GM12872 (cell line): Measurements from ENCODE around the gene GRB14.

ENCODE experiments used
- TF ChIP-seq, protein P1 (sequence below): IDR thresholded peaks from 3 replicates; pipeline ENCODE4 v1.5.1; 2011; ENCODE audit warnings: low read depth, mild to moderate bottlenecking, low read length, moderate library complexity; ENCODE audit not compliant: insufficient read depth

The GRB14 gene

DNA sequence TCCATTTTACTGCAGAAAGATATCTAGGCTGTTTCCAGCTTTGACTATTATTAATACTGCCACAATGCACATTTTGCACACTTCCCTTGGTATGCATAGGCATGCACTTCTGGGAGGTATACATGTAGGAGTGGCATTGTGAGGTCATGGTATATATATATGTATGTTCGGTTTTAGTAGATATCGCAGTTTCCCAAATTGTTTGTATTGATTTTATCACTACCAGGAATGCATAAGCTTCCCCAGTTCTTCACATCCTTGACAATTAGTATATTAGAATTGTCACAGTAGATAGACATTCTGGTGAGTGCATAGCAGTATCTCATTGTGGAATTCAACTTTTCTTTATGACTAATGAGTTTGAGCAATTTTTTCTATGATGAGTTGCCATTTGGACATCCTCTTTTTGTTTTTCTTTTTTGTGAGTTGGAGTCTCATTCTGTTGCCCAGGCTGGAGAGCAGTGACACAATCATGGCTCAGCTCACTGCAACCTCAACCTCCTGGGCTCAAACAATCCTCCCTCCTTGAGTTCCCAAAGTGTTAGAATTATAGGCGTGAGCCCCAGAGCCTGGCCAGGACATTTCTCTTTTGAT, 4.2 kb upstream of the GRB14 start:
- TF ChIP-seq, protein P1, sequence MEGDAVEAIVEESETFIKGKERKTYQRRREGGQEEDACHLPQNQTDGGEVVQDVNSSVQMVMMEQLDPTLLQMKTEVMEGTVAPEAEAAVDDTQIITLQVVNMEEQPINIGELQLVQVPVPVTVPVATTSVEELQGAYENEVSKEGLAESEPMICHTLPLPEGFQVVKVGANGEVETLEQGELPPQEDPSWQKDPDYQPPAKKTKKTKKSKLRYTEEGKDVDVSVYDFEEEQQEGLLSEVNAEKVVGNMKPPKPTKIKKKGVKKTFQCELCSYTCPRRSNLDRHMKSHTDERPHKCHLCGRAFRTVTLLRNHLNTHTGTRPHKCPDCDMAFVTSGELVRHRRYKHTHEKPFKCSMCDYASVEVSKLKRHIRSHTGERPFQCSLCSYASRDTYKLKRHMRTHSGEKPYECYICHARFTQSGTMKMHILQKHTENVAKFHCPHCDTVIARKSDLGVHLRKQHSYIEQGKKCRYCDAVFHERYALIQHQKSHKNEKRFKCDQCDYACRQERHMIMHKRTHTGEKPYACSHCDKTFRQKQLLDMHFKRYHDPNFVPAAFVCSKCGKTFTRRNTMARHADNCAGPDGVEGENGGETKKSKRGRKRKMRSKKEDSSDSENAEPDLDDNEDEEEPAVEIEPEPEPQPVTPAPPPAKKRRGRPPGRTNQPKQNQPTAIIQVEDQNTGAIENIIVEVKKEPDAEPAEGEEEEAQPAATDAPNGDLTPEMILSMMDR, result no peak

DNA sequence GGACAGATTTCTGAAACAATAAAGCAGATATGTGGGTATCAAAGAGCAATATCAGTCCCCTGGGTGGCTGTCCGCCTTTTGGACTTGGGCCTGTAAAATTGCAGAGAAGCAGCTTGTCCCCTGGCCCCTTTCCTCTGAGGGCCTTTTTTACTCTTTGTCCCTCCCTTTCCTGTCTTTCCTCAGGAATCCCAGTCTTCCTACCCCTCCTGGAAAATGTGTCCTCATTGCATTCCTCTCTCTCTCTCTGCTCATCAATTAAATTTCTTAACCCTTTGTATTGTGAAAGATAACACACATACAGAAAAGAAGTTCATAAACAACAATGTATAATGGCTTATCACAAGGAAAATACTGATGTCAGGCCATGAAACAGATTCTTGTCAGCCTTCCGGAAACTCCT, 3.0 kb upstream of the GRB14 start:
- TF ChIP-seq, protein P1, result no peak

DNA sequence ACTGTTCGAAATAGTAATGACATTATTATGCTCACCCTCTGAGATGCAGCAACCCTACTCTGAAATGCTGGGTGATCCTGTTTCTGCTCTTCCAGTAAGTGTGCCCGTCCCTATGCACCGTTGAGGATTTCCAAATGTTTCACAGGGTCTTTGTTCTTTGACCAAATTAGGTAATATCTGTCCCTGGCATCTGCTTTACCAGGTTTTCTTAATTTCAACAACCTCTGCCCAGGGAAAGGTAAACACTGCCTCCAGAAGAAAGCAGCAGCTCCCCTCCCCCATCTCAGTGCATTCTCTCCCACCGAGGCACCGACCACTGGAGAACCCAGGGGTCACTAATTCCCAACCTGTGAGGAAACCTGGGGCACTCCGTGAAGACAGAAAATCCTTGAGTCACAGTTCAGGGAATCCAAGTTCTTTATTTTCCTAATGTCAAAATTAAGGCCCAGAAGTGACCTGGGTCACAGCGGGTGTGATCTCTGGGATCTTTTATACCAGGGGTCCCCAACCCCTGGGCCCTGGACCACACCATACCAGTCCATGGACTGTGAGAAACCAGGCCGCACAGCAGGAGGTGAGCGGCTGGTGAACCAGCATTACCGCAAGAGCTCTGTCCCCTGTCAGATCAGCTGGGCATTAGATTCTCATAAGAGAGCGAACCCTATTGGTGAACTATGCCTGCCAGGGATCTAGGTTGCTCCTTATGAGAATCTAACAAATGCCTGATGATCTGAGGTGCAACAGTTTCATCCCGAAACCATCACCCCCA, 1.2 kb upstream of the GRB14 start:
- TF ChIP-seq, protein P1, result no peak

DNA sequence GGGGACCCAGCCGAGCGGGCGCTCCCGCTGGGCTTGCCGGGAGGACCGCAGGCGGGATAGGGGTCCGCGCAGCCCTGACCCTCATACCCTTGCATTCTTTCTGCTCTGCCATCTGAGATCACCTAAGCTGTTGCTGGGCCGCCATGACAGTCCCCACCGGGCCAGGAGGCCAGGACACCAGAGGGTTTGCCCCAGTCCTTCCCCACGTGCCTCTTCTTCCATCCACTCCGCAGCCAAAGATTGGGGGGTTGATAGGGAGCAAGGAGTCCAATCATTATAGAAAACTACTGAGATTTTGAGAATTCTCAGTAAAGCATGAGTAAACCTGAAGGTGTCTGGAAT, 453 bp upstream of the GRB14 start:
- TF ChIP-seq, protein P1, result no peak

DNA sequence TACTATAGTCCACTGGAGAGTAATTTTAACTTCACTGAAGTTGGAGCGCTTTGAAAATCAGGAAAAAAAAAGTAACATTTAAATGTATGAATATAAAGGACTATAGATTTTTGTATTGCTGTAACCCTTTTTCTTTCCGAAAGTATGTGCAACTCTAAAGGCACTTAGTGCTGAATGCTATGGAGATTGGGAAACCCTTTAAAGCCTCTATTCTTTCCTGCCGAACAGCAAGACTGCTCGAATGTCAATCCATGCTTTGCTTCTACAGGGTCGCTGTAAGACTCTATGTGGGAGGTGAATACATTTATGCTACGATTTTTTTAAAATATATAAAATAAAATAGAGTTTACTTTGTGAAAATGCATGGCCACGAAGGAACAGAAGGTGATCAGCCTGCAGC, 825 bp downstream of the GRB14 start:
- TF ChIP-seq, protein P1, result no peak

DNA sequence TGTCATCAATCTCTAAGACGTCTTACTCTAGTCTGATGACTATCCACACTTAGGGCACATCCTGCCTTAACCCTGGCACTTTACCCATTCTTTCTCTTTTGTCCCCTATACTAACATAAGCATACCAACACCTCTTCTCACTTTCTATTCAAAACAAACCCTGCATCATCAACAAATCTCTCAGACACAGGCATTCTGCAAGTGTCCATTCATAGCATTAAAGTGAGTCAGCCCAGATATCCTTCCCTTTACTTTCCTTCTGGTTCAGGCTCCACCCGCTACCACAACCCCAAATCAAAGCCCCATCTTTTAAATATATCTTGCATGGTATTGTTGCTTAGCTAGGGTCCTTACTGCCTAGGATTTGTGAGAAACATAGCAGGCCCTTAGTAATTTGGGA, 3.8 kb downstream of the GRB14 start:
- TF ChIP-seq, protein P1, result no peak

DNA sequence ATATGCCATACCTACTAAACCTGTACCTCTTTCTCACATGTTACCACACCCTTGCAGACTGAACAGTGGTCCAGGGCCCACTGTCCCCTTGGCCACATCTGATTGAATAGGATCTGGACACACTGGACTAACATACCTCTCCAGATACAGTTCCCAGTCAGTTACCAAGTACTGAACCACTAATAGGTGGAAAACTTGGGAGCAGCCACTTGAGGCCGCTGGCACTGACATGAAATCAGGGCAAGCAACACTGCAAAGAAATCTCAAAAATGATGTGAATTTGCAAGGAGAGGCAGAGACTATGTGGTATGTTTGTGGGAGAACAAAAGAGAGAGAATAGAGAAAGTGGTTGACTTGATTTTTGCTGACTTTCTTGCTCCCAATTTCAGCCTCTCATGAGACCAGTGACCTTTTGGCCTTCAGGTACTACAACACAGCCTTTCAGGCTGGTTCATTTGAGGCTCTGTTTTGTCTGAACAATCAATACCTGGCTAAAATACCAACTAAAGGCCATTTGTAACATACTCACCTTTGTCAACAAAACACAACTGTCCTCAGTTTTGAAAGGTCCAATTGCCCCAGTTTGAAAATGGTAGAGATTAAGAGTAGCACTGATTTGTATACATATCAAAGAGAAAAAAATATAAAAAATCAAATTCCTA, 7.8 kb downstream of the GRB14 start:
- TF ChIP-seq, protein P1, result no peak
